ENCODE results near the gene CEP350. TPM values are rescaled to one million over a fixed set of nuclear protein-coding genes. Genes with fewer than 3 reads are reported as not detected.

Gene CEP350
- total RNA-seq, 2 donors from 2014 or later: 51.1 to 73.8 TPM

- Histone ChIP-seq H3K27me3 (replicated peaks; ENCODE audit: insufficient read depth) (no peaks in the 10 kb centered on the region), H3K9me3 (no peaks in the 10 kb centered on the region), H3K36me3 (peaks cover 6% of the 10 kb centered on the region), H3K27ac (no peak overlapping the region), H3K4me1 (ENCODE audit: control insufficient read depth in 1 of 2, low read depth in 2 of 2) (no peaks in the 10 kb centered on the region), H3K4me3 (no peak overlapping the region)
- DNase-seq (ENCODE audit: low spot score) (no peak), ATAC-seq (ENCODE audit: insufficient number of reproducible peaks, low FRiP score, low read depth) (no peak)
- TF ChIP-seq CTCF (IDR thresholded peaks at IDR 0.05): no peak
Observed at GRCh38 chr1:180117764-180118116, 163.1 kb downstream of the CEP350 start.

DNA sequence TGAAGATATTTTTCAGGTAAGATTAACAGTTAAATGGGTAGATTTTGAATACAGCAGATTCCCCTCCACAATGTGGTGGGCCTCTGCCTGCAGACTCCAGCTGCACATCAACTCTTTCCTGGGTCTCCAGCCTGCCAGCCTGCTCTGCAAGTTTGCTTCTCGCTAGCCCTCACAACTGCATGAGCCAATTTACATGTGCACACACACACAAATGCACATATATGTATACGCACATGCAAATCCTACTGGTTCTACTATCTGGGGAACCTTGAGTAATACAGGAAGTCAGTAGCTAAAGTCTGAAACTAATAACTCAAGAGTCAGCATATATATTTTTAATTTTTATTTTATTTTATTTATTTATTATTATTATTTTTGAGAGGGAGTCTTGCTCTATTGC is 165.2 kb downstream of the CEP350 start:
- H3K4me1 ChIP-seq (ENCODE audit: control insufficient read depth in 1 of 2, low read depth in 2 of 2): no peaks in the 10 kb centered on the region
- H3K9me3 ChIP-seq: no peaks in the 10 kb centered on the region
- H3K4me3 ChIP-seq: no peak overlapping the region
- ATAC-seq (ENCODE audit: insufficient number of reproducible peaks, low FRiP score, low read depth) (no peak), DNase-seq (ENCODE audit: low spot score) (no peak)
- TF ChIP-seq CTCF (IDR thresholded peaks at IDR 0.05): no peak
- no peaks in the 10 kb centered on the region for H3K27me3 ChIP-seq (replicated peaks; ENCODE audit: insufficient read depth)
- H3K36me3 ChIP-seq: peaks cover 6% of the 10 kb centered on the region
- H3K27ac ChIP-seq: no peak overlapping the region

GRCh38 chr1:180123463-180123936 is 168.9 kb downstream of the CEP350 start:
- no peak for ATAC-seq (ENCODE audit: insufficient number of reproducible peaks, low FRiP score, low read depth)
- Histone ChIP-seq H3K27ac (no peak overlapping the region), H3K9me3 (no peaks in the 10 kb centered on the region), H3K4me1 (ENCODE audit: control insufficient read depth in 1 of 2, low read depth in 2 of 2) (no peaks in the 10 kb centered on the region), H3K36me3 (no peaks in the 10 kb centered on the region), H3K27me3 (replicated peaks; ENCODE audit: insufficient read depth) (no peaks in the 10 kb centered on the region), H3K4me3 (no peak overlapping the region)
- no peak for DNase-seq (ENCODE audit: low spot score)
- TF ChIP-seq CTCF (IDR thresholded peaks at IDR 0.05): no peak

DNA sequence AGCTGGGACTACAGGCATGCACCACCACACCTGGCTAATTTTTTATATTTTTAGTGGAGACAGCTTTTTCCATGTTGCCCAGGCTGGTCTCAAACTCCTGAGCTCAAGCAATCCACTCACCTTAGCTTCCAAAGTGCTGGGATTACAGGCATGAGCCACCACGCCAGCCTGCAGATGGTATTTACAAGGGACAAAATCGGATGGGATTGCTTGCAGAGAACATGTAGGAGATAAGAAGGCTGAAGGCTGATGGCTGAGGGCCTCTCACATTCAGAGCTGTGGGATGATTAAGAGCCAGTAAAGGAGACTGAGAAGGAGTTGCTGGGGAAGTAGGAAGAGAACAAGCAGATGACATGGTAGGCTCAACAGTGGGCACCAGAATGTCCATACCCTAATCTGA is 176.0 kb downstream of the CEP350 start:
- Histone ChIP-seq H3K9me3 (no peaks in the 10 kb centered on the region), H3K4me1 (ENCODE audit: control insufficient read depth in 1 of 2, low read depth in 2 of 2) (no peaks in the 10 kb centered on the region), H3K36me3 (no peaks in the 10 kb centered on the region), H3K27ac (no peak overlapping the region), H3K27me3 (replicated peaks; ENCODE audit: insufficient read depth) (no peaks in the 10 kb centered on the region), H3K4me3 (no peak overlapping the region)
- DNase-seq (ENCODE audit: low spot score): no peak
- TF ChIP-seq CTCF (IDR thresholded peaks at IDR 0.05): no peak
- no peak for ATAC-seq (ENCODE audit: insufficient number of reproducible peaks, low FRiP score, low read depth)

- Histone ChIP-seq H3K27ac (no peak overlapping the region), H3K9me3 (no peaks in the 10 kb centered on the region), H3K36me3 (no peaks in the 10 kb centered on the region), H3K27me3 (replicated peaks; ENCODE audit: insufficient read depth) (no peaks in the 10 kb centered on the region), H3K4me3 (no peak overlapping the region), H3K4me1 (ENCODE audit: control insufficient read depth in 1 of 2, low read depth in 2 of 2) (no peaks in the 10 kb centered on the region)
- DNase-seq (ENCODE audit: low spot score): no peak
- ATAC-seq (ENCODE audit: insufficient number of reproducible peaks, low FRiP score, low read depth): no peak
- no peak for TF ChIP-seq CTCF (IDR thresholded peaks at IDR 0.05)
Observed at GRCh38 chr1:180131510-180131909, 176.9 kb downstream of the CEP350 start.

Measured in thoracic aorta (tissue), 2 donors.